ENCODE measurements around the gene OXSR1. TPM values are rescaled to one million over a fixed set of nuclear protein-coding genes. Genes with fewer than 3 reads are reported as not detected.

The OXSR1 gene
- polyA plus RNA-seq, 1 donor from 2014 or later: 13.0 TPM

DNA sequence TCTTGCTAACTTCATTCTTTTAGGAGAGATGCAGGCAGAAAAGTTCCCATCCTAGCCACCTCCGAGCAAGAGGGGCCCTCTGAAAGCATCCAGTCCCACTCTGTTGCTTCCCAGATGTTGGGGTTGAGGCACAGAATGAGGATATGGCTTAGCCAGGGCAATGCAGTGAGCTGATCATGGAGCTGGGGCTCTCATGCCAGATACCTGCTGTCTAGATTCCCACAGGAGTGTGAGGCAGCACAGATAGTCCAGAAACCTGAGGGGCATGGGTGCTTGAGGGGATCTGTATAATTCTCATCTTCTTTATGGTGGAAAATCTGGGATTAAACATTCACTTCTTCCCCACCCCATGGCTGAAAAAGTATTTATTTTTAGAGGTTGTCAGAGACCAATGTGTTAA is 101.5 kb downstream of the OXSR1 start:
- peaks cover 0 to under 1% (median 0%) of the 10 kb centered on the region in 3 donors for H3K9me3 Mint-ChIP-seq
- no peak overlapping the region for H3K4me3 Mint-ChIP-seq
- H3K36me3 Mint-ChIP-seq: no peaks in the 10 kb centered on the region
- H3K27ac Mint-ChIP-seq: no peak overlapping the region
- H3K27me3 Mint-ChIP-seq: no peaks in the 10 kb centered on the region
- H3K4me1 Mint-ChIP-seq: peaks cover 11 to 17% (median 15%) of the 10 kb centered on the region in 3 donors

- Mint-ChIP-seq H3K9me3 (no peaks in the 10 kb centered on the region), H3K27me3 (no peaks in the 10 kb centered on the region), H3K36me3 (no peaks in the 10 kb centered on the region), H3K27ac (no peak overlapping the region), H3K4me3 (peak overlapping the region in 1 of 4 donors; percentile 67), H3K4me1 (peaks cover 11 to 17% (median 15%) of the 10 kb centered on the region in 3 donors)
Observed at GRCh38 chr3:38267662-38268061, 102.3 kb downstream of the OXSR1 start.

DNA sequence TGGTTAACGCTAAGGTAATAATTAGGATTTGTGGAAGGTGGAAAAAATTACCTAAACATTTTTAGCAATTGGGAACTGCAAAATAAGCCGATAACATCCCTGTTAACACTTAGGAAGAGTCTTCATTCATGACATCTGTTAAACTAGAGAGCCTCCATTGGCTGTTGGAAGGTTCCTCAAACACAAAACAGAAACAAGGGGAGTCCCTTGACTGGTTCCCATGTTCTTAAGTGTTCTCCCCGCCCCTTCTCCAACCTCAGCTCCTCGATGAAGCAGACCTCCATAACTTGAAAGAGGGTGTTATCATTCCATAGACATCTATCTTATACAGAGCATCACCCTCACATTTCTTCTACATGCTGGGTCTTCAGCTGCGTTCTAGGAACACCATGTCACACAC is 102.8 kb downstream of the OXSR1 start:
- Mint-ChIP-seq H3K27ac (peak overlapping the region in 1 of 3 donors; percentile 9), H3K27me3 (no peaks in the 10 kb centered on the region), H3K4me3 (peak overlapping the region in 3 of 4 donors; percentile 25 to 67 (median 27)), H3K9me3 (no peaks in the 10 kb centered on the region), H3K36me3 (no peaks in the 10 kb centered on the region), H3K4me1 (peaks cover 11 to 17% (median 15%) of the 10 kb centered on the region in 3 donors)

DNA sequence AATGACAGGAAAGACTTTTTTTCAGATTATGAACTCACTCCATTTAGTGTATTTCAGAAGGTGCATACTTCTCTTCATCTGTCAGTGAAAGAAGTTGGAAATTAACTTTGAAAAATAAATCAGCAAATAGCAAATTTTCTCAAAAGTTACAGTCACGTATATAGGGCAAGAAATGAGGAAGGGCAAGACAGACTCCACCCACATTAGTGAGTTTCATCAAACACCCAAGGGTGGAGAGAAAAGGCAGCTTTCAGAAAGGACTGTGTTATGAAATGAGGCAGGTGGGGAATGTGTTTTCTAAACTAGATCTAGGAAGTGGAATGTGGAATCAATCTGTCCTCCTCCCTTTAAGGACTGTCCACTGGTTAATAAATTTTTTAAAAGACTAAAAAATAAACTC is 103.2 kb downstream of the OXSR1 start:
- Mint-ChIP-seq H3K27ac (no peak overlapping the region), H3K9me3 (no peaks in the 10 kb centered on the region), H3K36me3 (no peaks in the 10 kb centered on the region), H3K4me3 (peak overlapping the region in 3 of 4 donors; percentile 25 to 30 (median 27)), H3K27me3 (no peaks in the 10 kb centered on the region), H3K4me1 (peaks cover 11 to 17% (median 15%) of the 10 kb centered on the region in 3 donors)

- Mint-ChIP-seq H3K27me3 (no peaks in the 10 kb centered on the region), H3K27ac (no peak overlapping the region), H3K4me1 (peaks cover 11 to 17% (median 15%) of the 10 kb centered on the region in 3 donors), H3K4me3 (peak overlapping the region in 1 of 4 donors; percentile 59), H3K9me3 (no peaks in the 10 kb centered on the region), H3K36me3 (no peaks in the 10 kb centered on the region)
Observed at GRCh38 chr3:38270606-38271005, 105.3 kb downstream of the OXSR1 start.

DNA sequence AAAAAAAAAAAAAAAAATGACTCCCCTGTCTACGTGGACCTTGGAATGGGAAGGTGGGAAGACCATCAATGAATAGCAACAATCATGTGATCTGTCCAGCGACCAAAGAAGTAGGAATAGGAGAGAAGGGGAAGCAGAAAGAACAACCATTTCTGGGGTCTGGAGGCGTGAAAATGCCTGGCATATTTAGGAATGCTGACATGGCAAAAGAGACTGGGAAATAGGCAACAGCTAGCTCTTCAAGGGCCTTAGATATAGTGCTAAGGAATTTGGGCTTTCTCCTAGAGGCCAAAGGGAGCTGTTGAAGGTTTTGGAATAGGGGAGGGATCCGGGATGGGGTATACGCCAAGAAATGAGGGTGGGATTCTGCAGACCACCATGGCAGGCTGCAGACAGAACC is 106.2 kb downstream of the OXSR1 start:
- Mint-ChIP-seq H3K4me1 (peaks cover 9 to 17% (median 15%) of the 10 kb centered on the region in 3 donors), H3K9me3 (no peaks in the 10 kb centered on the region), H3K36me3 (no peaks in the 10 kb centered on the region), H3K27ac (peak overlapping the region in 1 of 3 donors; percentile 48), H3K4me3 (no peak overlapping the region), H3K27me3 (no peaks in the 10 kb centered on the region)

GRCh38 chr3:38274864-38275649 is 109.7 kb downstream of the OXSR1 start:
- Mint-ChIP-seq H3K4me1 (peaks cover 0 to 2% (median 0%) of the 10 kb centered on the region in 3 donors), H3K4me3 (no peak overlapping the region), H3K9me3 (no peaks in the 10 kb centered on the region), H3K27me3 (no peaks in the 10 kb centered on the region), H3K36me3 (peaks cover 6% of the 10 kb centered on the region), H3K27ac (no peak overlapping the region)

DNA sequence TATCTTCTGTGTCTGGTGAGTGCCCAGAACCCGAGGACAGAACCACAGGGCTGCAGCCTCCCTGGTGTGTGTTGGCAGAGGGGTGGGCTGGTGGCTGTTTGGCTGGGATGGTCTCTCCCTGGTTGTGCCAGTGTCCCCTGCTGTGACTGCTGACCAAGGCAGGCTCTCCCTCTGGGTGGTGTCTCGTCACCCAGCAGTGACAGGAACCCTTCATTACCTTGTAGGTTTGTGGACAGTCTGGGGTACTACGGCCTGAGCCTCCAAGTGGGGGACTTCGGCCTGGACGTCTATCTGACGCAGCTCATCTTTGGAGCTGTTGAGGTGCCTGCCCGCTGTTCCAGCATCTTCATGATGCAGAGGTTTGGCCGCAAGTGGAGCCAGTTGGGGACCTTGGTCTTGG is 110.3 kb downstream of the OXSR1 start:
- peaks cover 6% of the 10 kb centered on the region for H3K36me3 Mint-ChIP-seq
- no peaks in the 10 kb centered on the region for H3K27me3 Mint-ChIP-seq
- H3K9me3 Mint-ChIP-seq: no peaks in the 10 kb centered on the region
- H3K27ac Mint-ChIP-seq: no peak overlapping the region
- peaks cover 0 to 2% (median 0%) of the 10 kb centered on the region in 3 donors for H3K4me1 Mint-ChIP-seq
- H3K4me3 Mint-ChIP-seq: no peak overlapping the region

- Mint-ChIP-seq H3K27me3 (no peaks in the 10 kb centered on the region), H3K27ac (no peak overlapping the region), H3K4me1 (peaks cover 0 to 2% (median 0%) of the 10 kb centered on the region in 3 donors), H3K36me3 (peaks cover 6% of the 10 kb centered on the region), H3K4me3 (no peak overlapping the region), H3K9me3 (no peaks in the 10 kb centered on the region)
Observed at GRCh38 chr3:38276081-38276916, 111.0 kb downstream of the OXSR1 start.

GRCh38 chr3:38276917-38277630 is 111.7 kb downstream of the OXSR1 start:
- H3K9me3 Mint-ChIP-seq: peaks cover 0 to 2% (median 0%) of the 10 kb centered on the region in 3 donors

DNA sequence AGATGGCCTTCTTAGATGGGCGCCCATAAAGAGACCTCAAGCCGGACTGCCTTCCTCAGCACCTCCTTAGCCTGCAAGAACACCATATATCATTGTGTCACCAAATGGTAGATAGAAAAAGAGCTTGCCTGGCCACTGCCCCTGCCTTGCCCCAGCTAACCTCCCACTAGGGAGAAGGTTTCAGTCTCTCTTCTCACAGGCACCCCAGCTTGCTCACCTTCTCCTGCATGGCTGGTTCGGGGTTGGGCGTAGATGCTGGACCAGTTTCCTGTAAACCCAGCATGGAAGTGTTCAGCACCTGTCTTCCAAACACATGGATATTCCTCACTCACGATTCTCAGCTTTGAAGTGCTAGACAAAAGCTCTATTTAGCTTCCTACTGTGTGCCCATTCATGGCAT is 113.5 kb downstream of the OXSR1 start:
- H3K27ac Mint-ChIP-seq: no peak overlapping the region
- H3K4me3 Mint-ChIP-seq: no peak overlapping the region
- no peaks in the 10 kb centered on the region for H3K27me3 Mint-ChIP-seq
- peaks cover 0 to 2% (median 0%) of the 10 kb centered on the region in 3 donors for H3K4me1 Mint-ChIP-seq
- H3K9me3 Mint-ChIP-seq: peaks cover 0 to 3% (median 2%) of the 10 kb centered on the region in 3 donors
- H3K36me3 Mint-ChIP-seq: peaks cover 6% of the 10 kb centered on the region

More at GRCh38 chr3:38276917-38277630, 111.7 kb downstream of the OXSR1 start:
- Mint-ChIP-seq H3K27me3 (no peaks in the 10 kb centered on the region), H3K27ac (no peak overlapping the region), H3K36me3 (peaks cover 6% of the 10 kb centered on the region), H3K4me3 (no peak overlapping the region), H3K4me1 (peaks cover 0 to 2% (median 0%) of the 10 kb centered on the region in 3 donors)

DNA sequence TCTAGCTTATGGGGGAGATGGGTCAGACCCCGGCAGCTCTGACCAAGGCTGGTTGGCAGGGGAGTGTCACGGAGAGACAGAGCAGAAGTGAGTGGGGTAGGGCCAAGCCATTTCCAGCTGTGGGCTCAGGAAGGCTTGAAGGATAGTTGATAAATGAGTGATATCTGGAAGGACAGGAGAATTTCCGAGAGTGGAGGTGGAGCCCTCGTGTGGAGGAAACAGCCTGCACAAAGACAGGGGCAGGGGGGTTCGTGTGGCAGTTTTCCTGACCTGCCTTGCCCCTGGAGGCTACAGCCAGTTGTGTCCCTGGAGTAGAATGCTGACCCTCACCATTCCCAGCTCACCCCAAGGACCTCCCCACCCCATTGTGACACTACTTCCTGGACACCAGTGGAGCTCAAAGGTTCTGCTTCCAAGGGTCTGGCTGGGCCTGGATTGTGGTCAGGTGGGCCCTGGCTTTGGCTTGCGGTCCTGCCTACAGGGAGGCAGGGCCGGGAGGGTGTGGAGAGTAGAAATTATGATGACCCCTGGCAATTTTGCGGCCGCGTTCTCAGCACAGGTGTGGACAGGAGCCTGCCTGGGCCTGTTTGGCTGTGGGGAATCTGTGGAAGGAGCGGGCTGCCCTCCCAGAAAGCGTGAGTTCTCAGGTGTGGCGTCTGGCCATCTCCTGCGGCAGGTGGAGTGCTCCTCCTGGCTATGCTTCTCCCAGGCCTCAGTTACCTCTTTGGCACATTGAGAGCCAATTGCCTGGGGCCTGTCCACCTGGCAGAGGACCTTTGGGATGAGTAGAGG is 116.8 kb downstream of the OXSR1 start, which contains the start of gene SLC22A14:
Gene SLC22A14, plus strand, starts transcription at position 400 of the 792 bp plus-strand sequence. CDS start 23,733 bp downstream, outside the sequence.
- no peak within 1 kb of the TSS for H3K27ac Mint-ChIP-seq
- peaks cover 6% of the 10 kb centered on the region for H3K36me3 Mint-ChIP-seq
- H3K9me3 Mint-ChIP-seq: peaks cover 0 to 4% (median 3%) of the 10 kb centered on the region in 3 donors
- H3K4me1 Mint-ChIP-seq: peaks cover 0 to 2% (median 0%) of the 10 kb centered on the region in 3 donors
- H3K27me3 Mint-ChIP-seq: peaks cover 2% of the 10 kb centered on the region
- peak within 1 kb of the TSS in 1 of 4 donors; percentile 54 for H3K4me3 Mint-ChIP-seq

DNA sequence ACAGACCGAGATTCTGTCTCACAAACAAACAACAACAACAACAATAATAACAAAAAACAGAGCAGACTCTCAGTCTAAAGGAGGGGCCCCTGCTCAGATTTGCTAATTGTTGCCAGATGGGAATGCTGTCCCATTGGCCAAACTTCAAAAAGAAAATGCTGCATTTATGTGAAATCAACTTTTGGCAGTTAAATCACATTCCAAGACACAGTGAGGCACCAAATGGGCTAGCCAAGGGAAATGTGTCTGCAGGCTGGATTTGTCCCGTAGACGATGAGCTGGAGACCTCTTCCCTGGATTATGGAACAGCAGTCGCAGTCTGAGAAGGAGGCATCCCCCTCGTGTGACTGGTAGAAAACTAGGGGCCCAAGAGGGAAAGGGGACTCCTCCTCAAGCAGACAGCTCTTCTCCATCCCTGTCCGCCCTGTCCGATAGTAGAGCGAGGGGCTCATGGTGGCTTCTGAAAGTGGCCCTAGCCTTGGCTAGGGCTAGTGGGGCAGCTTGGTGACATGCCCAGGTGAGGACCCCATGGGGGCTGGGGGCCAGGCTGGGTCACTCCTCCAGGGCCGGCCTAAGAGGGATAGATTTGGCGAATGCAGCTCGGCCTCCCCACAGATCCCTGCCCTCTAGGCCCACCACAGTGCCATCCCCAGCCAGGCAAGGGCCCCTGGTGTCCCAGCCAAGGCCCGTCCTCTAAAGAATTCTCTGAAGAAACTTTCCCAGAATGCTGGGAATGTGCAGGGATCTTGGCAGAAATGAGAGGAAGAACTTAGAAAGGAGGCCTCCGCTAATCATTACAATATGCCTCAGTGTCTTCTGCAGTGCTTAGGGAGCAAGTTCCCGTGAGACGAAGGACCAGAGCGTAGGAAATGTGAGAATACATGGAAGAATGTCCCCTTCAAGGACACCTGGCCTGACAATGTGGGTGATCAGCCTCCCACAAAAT is 118.7 kb downstream of the OXSR1 start:
- H3K27me3 Mint-ChIP-seq: peaks cover 2% of the 10 kb centered on the region

More for the DNA sequence above, 118.7 kb downstream of the OXSR1 start:
- Mint-ChIP-seq H3K9me3 (peaks cover 0 to 5% (median 4%) of the 10 kb centered on the region in 3 donors), H3K4me1 (no peaks in the 10 kb centered on the region), H3K36me3 (peaks cover 5% of the 10 kb centered on the region), H3K27ac (no peak overlapping the region), H3K4me3 (no peak overlapping the region)

Measured in IgD-negative memory B cell (primary cell).